Endothelial cell of umbilical vein (primary cell): ENCODE results near the gene SHISA6. TPM values are rescaled to one million over a fixed set of nuclear protein-coding genes. Genes with fewer than 3 reads are reported as not detected.

Experiments used
- BruUV-seq: library from RNA; stranded (reverse); fragments of 400-500 nt; replicated peaks from 2 replicates; lab custom pipeline; 2021; lab: Mats Ljungman, UMichigan
- CTCF ChIA-PET: fragments of 300-600, 350-600 bp; sonication (Branson Sonifier 250); formaldehyde crosslinking; loops from one replicate; lab custom pipeline; 2021; ENCODE audit warnings: antibody characterized with exemption, inconsistent platforms; lab: Charles Lee
- POLR2A ChIA-PET: fragments of 300-600, 350-600 bp; sonication (Branson Sonifier 250); formaldehyde crosslinking; loops from one replicate; lab custom pipeline; 2021; ENCODE audit warnings: antibody characterized with exemption, inconsistent platforms; lab: Charles Lee
- DNase-seq: peaks from one replicate; pipeline ENCODE4 v3.0.0-alpha.2; 2011; ENCODE audit warnings: low read depth, low spot score
- FAIRE-seq: peaks from 2 replicates; lab custom pipeline; 2011; peaks lifted over from hg19 to GRCh38; lab: Jason Lieb, UNC
- H2AFZ ChIP-seq: 2 replicates; pipeline ENCODE4 v1.6.0; 2012; ENCODE audit warnings: low read depth, low read length, control low read depth, inconsistent platforms
- H3K27ac ChIP-seq: 2 replicates; pipeline ENCODE4 v1.5.1; 2011; ENCODE audit warnings: low read depth, mild to moderate bottlenecking, control low read depth, low read length, moderate library complexity; ENCODE audit not compliant: insufficient read depth
- H3K27me3 ChIP-seq, 2 experiments: 2 replicates each; pipeline versions ENCODE4 v1.6.0 to v1.6.1; 2011; ENCODE audit warnings: low read length in 2 of 2, mixed read lengths in 1 of 2; ENCODE audit not compliant: control insufficient read depth in 2 of 2, insufficient read depth in 2 of 2
- H3K36me3 ChIP-seq, 2 experiments: 2 replicates in 1 of 2; 3 replicates in 1 of 2; pipeline ENCODE4 v1.5.1; 2011; ENCODE audit warnings: low read length in 2 of 2, mild to moderate bottlenecking in 1 of 2, moderate library complexity in 1 of 2; ENCODE audit not compliant: control insufficient read depth in 2 of 2, insufficient read depth in 2 of 2; ENCODE audit errors: extremely low read depth in 1 of 2
- H3K4me1 ChIP-seq: 3 replicates; pipeline ENCODE4 v1.5.1; 2011; ENCODE audit warnings: mild to moderate bottlenecking, low read length; ENCODE audit not compliant: control insufficient read depth, insufficient read depth; ENCODE audit errors: extremely low read depth
- H3K4me2 ChIP-seq: 2 replicates; pipeline ENCODE4 v1.6.1; 2011; ENCODE audit warnings: low read length, control low read depth, mixed read lengths; ENCODE audit not compliant: insufficient read depth
- H3K4me3 ChIP-seq, 3 experiments: fragments of 200-600 bp in 1 of 3; sonication (generic), shearing (Covaris generic) in 1 of 3; replicated peaks in 1 of 3; 2 replicates each; pipeline ENCODE4 v1.5.1; 2011 to 2016; ENCODE audit warnings: control low read depth in 3 of 3, low read length in 3 of 3, mild to moderate bottlenecking in 2 of 3, inconsistent platforms in 1 of 3, low read depth in 1 of 3, moderate library complexity in 1 of 3; ENCODE audit not compliant: insufficient read depth in 1 of 3
- H3K79me2 ChIP-seq: 2 replicates; pipeline ENCODE4 v1.6.0; 2012; ENCODE audit warnings: low read length, inconsistent platforms; ENCODE audit not compliant: control insufficient read depth, insufficient read depth
- H3K9ac ChIP-seq: replicated peaks from 2 replicates; pipeline ENCODE3; 2011; ENCODE audit warnings: low read length, control low read depth; ENCODE audit not compliant: insufficient read depth; ENCODE audit errors: extremely low read depth
- H3K9me1 ChIP-seq: replicated peaks from 3 replicates; pipeline ENCODE4 v1.6.0; 2011; ENCODE audit warnings: mild to moderate bottlenecking, low read length; ENCODE audit not compliant: control insufficient read depth, insufficient read depth; ENCODE audit errors: extremely low read depth
- H3K9me3 ChIP-seq: replicated peaks from 2 replicates; pipeline ENCODE4 v1.5.1; 2012; ENCODE audit warnings: low read length, inconsistent platforms; ENCODE audit not compliant: control insufficient read depth, insufficient read depth
- H4K20me1 ChIP-seq: replicated peaks from 2 replicates; pipeline ENCODE3; 2011; ENCODE audit warnings: mild to moderate bottlenecking, low read length; ENCODE audit not compliant: control insufficient read depth, insufficient read depth; ENCODE audit errors: extremely low read depth
- EZH2 ChIP-seq: IDR thresholded peaks from 2 replicates; pipeline ENCODE4 v1.6.1; 2012; ENCODE audit warnings: borderline replicate concordance, low read depth, mild to moderate bottlenecking, moderate library complexity, low read length, inconsistent platforms; ENCODE audit not compliant: severe bottlenecking
- FOS ChIP-seq: IDR thresholded peaks from 2 replicates; pipeline ENCODE4 v1.6.1; 2011; ENCODE audit warnings: mild to moderate bottlenecking, low read length, moderate library complexity, borderline replicate concordance; ENCODE audit not compliant: insufficient read depth
- GATA2 ChIP-seq: IDR thresholded peaks from 2 replicates; pipeline ENCODE4 v1.7.0; 2011; ENCODE audit warnings: low read depth, mild to moderate bottlenecking, moderate library complexity, mixed read lengths, low read length; ENCODE audit not compliant: insufficient read length, insufficient read depth
- JUN ChIP-seq: IDR thresholded peaks from 2 replicates; pipeline ENCODE4 v1.6.1; 2011; ENCODE audit warnings: borderline replicate concordance, low read depth; ENCODE audit not compliant: insufficient read length, insufficient read depth
- MAX ChIP-seq: IDR thresholded peaks from 2 replicates; pipeline ENCODE4 v1.6.1; 2011; ENCODE audit not compliant: insufficient read depth, insufficient read length
- MYC ChIP-seq: IDR thresholded peaks from one replicate; pipeline ENCODE4 v1.6.1; 2011; ENCODE audit warnings: mild to moderate bottlenecking, low read depth, low read length
- POLR2A ChIP-seq: IDR thresholded peaks from 2 replicates; pipeline ENCODE4 v1.6.1; 2012; ENCODE audit warnings: low read depth, mild to moderate bottlenecking, control low read depth, low read length
- POLR2AphosphoS5 ChIP-seq: IDR thresholded peaks from 2 replicates; pipeline ENCODE4 v1.6.1; 2012; ENCODE audit warnings: low read depth, mild to moderate bottlenecking, control low read depth, low read length, moderate library complexity; ENCODE audit not compliant: insufficient read depth
- dilution Hi-C: fragments of 300-500 bp; cut with MboI; formaldehyde crosslinking; loops from one replicate; pipeline ENCODE4 v1.15.0; 2019; ENCODE audit warnings: low sequenced_read_pairs; ENCODE audit not compliant: extremely low pct_ligation_motif_present
- intact Hi-C: fragments of 100-400 bp; cut with micrococcal nuclease; formaldehyde crosslinking; loops from one replicate; pipeline ENCODE4 v1.10.0; 2022
- polyA plus RNA-seq, 4 experiments: library from polyadenylated mRNA; depleted of rRNA in 3 of 4; stranded (reverse) in 3 of 4; unstranded in 1 of 4; fragments of >200 nt; gene quantifications; 2 replicates each; pipeline versions ENCODE4 v1.2.1 to v1.2.3, GENCODE V29; 2011 to 2012; ENCODE audit warnings: missing spikeins in 1 of 4
- total RNA-seq: library from RNA; stranded (reverse); gene quantifications from 2 replicates; pipeline ENCODE4 v1.2.3, GENCODE V29; 2021
- TF ChIP-seq, protein P1 (sequence below), 2 donors: IDR thresholded peaks; 1 replicate in 1 of 2; 2 replicates in 1 of 2; pipeline ENCODE4 v1.5.1; 2011; ENCODE audit warnings: low read length in 2 of 2, mild to moderate bottlenecking in 2 of 2, moderate library complexity in 2 of 2, control low read depth in 1 of 2, inconsistent platforms in 1 of 2, low read depth in 1 of 2; ENCODE audit not compliant: insufficient read depth in 1 of 2; ENCODE audit errors: extremely low read depth in 1 of 2

SHISA6 gene
- total and polyA plus RNA-seq, 2 donors (not counting 3 experiments of a cell fraction or from before 2014, with no cell fraction given): not detected

GRCh38 chr17:11269210-11269609 is 28.2 kb downstream of the SHISA6 start:
- no peak for TF ChIP-seq MYC
- no peak for TF ChIP-seq POLR2A
- no peak for TF ChIP-seq MAX
- no peak for TF ChIP-seq GATA2
- TF ChIP-seq EZH2: no peak
- TF ChIP-seq FOS: no peak
- TF ChIP-seq JUN: no peak
- no peak for TF ChIP-seq POLR2AphosphoS5
- TF ChIP-seq, protein P1, sequence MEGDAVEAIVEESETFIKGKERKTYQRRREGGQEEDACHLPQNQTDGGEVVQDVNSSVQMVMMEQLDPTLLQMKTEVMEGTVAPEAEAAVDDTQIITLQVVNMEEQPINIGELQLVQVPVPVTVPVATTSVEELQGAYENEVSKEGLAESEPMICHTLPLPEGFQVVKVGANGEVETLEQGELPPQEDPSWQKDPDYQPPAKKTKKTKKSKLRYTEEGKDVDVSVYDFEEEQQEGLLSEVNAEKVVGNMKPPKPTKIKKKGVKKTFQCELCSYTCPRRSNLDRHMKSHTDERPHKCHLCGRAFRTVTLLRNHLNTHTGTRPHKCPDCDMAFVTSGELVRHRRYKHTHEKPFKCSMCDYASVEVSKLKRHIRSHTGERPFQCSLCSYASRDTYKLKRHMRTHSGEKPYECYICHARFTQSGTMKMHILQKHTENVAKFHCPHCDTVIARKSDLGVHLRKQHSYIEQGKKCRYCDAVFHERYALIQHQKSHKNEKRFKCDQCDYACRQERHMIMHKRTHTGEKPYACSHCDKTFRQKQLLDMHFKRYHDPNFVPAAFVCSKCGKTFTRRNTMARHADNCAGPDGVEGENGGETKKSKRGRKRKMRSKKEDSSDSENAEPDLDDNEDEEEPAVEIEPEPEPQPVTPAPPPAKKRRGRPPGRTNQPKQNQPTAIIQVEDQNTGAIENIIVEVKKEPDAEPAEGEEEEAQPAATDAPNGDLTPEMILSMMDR (IDR thresholded peaks at IDR 0.05; ENCODE audit: extremely low read depth in 1 of 2, insufficient read depth in 1 of 2, low read depth in 1 of 2, low read length in 2 of 2): no peak
- H3K9ac ChIP-seq: no peak overlapping the region
- no peaks in the 10 kb centered on the region for H3K27me3 ChIP-seq
- no peak overlapping the region for H3K4me2 ChIP-seq
- dilution Hi-C loops (no loop called here), intact Hi-C loops (no loop called here)
- no peak overlapping the region for H3K4me3 ChIP-seq
- H3K36me3 ChIP-seq: no peaks in the 10 kb centered on the region
- H3K27ac ChIP-seq: no peak overlapping the region
- ChIA-PET POLR2A (no interaction called here), CTCF (no interaction called here)
- H3K4me1 ChIP-seq: no peaks in the 10 kb centered on the region
- no TSS peak for BruUV-seq
- H3K9me3 ChIP-seq: peaks cover 10% of the 10 kb centered on the region
- FAIRE-seq (no peak), DNase-seq (no peak)
- no peaks in the 10 kb centered on the region for H4K20me1 ChIP-seq
- no peak overlapping the region for H2AFZ ChIP-seq
- H3K9me1 ChIP-seq: no peaks in the 10 kb centered on the region
- no peaks in the 10 kb centered on the region for H3K79me2 ChIP-seq
